Prostate gland (tissue), 2 donors: ENCODE results near the gene SCFD1.

Source experiments
- POLR2A ChIP-seq: fragments of 450-650 bp; IDR thresholded peaks from one replicate; pipeline ENCODE4 v1.6.1; 2016; ENCODE audit warnings: antibody characterized with exemption, mild to moderate bottlenecking
- POLR2AphosphoS5 ChIP-seq: sonication (generic); formaldehyde crosslinking; IDR thresholded peaks from one replicate; pipeline ENCODE4 v1.6.1; 2017; ENCODE audit warnings: antibody characterized with exemption
- TF ChIP-seq, protein P1 (sequence below), 4 experiments: fragments of 200-600 bp in 2 of 4; fragments of 450-650 bp in 2 of 4; sonication (generic) in 2 of 4; IDR thresholded peaks; 1 replicate in 3 of 4; 2 replicates in 1 of 4; pipeline ENCODE4 v1.5.1; 2016 to 2019; ENCODE audit warnings: antibody characterized with exemption in 4 of 4, mild to moderate bottlenecking in 2 of 4, moderate library complexity in 2 of 4

- TF ChIP-seq, protein P1, sequence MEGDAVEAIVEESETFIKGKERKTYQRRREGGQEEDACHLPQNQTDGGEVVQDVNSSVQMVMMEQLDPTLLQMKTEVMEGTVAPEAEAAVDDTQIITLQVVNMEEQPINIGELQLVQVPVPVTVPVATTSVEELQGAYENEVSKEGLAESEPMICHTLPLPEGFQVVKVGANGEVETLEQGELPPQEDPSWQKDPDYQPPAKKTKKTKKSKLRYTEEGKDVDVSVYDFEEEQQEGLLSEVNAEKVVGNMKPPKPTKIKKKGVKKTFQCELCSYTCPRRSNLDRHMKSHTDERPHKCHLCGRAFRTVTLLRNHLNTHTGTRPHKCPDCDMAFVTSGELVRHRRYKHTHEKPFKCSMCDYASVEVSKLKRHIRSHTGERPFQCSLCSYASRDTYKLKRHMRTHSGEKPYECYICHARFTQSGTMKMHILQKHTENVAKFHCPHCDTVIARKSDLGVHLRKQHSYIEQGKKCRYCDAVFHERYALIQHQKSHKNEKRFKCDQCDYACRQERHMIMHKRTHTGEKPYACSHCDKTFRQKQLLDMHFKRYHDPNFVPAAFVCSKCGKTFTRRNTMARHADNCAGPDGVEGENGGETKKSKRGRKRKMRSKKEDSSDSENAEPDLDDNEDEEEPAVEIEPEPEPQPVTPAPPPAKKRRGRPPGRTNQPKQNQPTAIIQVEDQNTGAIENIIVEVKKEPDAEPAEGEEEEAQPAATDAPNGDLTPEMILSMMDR (IDR thresholded peaks at IDR 0.05) = peak; percentile 21 to 59 (median 56)
- TF ChIP-seq POLR2A (no peak), POLR2AphosphoS5 (no peak)
Observed at GRCh38 chr14:30656190-30656632, 34.1 kb downstream of the SCFD1 start.
